ENCODE measurements around the gene NHS. TPM values are rescaled to one million over a fixed set of nuclear protein-coding genes. Genes with fewer than 3 reads are reported as not detected.

Gene NHS
- total RNA-seq, 4 donors from 2014 or later: 0.88 to 9.1 (median 2.5) TPM

GRCh38 chrX:17390419-17390850 is 15.4 kb downstream of the NHS start:
- Histone ChIP-seq H3K27ac (no peak overlapping the region), H3K4me1 (no peaks in the 10 kb centered on the region), H3K4me3 (no peak overlapping the region), H3K27me3 (no peaks in the 10 kb centered on the region), H3K9me3 (no peaks in the 10 kb centered on the region), H3K36me3 (no peaks in the 10 kb centered on the region)
- no peak for TF ChIP-seq CTCF (IDR thresholded peaks at IDR 0.05)
- TF ChIP-seq POLR2A (IDR thresholded peaks at IDR 0.05): no peak
- DNase-seq: no peak

GRCh38 chrX:17395154-17395553 is 20.2 kb downstream of the NHS start:
- no peak for DNase-seq
- Histone ChIP-seq H3K4me3 (no peak overlapping the region), H3K27ac (no peak overlapping the region), H3K36me3 (no peaks in the 10 kb centered on the region), H3K27me3 (no peaks in the 10 kb centered on the region), H3K9me3 (no peaks in the 10 kb centered on the region), H3K4me1 (no peaks in the 10 kb centered on the region)
- TF ChIP-seq POLR2A (IDR thresholded peaks at IDR 0.05): no peak
- no peak for TF ChIP-seq CTCF (IDR thresholded peaks at IDR 0.05)

DNA sequence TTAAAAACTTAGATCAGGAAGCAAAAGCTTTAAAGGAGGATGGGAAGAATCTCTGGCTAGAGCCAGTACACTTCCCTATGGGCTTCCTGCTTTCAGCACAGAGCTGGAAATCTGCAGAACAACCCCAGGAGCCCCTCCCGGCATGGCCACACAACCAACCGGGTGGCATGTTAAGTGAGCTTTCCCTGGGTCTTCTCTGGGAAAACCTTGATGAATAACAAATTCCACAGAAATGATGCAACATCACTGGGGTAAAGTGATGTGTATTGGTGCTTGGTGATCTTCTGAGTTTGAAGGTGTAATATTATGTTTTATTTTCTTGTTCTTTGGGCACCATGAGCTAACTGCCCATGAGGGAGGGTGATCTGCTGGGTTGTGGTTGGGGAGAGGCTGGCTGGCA is 22.1 kb downstream of the NHS start:
- Histone ChIP-seq H3K4me3 (no peak overlapping the region), H3K27me3 (no peaks in the 10 kb centered on the region), H3K9me3 (no peaks in the 10 kb centered on the region), H3K36me3 (no peaks in the 10 kb centered on the region), H3K4me1 (no peaks in the 10 kb centered on the region), H3K27ac (no peak overlapping the region)
- TF ChIP-seq POLR2A (IDR thresholded peaks at IDR 0.05): no peak
- TF ChIP-seq CTCF (IDR thresholded peaks at IDR 0.05): no peak
- no peak for DNase-seq

DNA sequence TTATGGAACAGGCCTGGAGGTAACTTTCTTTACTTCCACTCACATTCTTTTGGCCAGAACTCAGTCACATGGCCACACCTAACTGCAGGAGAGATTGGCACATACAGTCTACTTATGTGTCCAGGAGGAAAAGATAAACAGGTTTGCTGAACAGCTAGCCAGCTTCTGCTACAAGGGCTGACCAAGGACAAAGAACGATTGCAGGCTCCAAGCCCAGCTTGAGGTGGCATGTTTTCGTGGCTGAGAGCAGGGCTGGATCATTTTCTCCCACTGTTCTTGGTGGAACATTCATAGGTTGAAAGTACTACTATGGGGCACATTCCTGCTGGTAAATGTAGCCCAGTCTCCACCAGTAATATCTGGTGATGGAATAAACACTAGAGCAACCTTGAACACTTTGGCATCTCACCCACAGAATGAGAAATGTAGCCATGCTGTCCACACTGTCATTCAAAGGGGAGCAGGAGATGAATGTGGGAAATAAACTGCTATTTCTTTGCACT is 28.2 kb downstream of the NHS start:
- H3K9me3 ChIP-seq: no peaks in the 10 kb centered on the region
- no peaks in the 10 kb centered on the region for H3K4me1 ChIP-seq
- no peak overlapping the region for H3K27ac ChIP-seq
- no peaks in the 10 kb centered on the region for H3K27me3 ChIP-seq
- DNase-seq: no peak
- no peaks in the 10 kb centered on the region for H3K36me3 ChIP-seq
- no peak overlapping the region for H3K4me3 ChIP-seq
- TF ChIP-seq CTCF (IDR thresholded peaks at IDR 0.05) (no peak), POLR2A (IDR thresholded peaks at IDR 0.05) (no peak)

DNA sequence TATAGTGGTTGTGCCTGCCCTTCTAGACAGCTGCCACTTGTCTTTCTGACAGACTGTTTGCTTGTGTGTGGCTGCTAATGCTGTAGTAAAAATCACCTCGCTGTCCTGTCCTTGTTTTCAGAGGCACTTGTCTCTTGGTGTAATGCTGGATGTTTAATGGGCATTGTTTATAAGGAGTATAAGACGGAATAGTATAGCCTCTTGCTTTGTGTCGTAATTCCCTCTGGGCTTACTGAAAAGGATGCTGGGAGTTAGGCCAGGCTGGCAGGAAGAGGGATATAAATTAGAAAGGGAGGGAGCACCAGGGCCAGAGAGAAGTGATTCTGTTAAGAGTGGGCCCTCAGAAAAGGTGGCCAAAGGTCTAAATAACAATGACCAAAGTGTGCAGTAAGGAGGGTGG is 29.0 kb downstream of the NHS start:
- no peak for DNase-seq
- Histone ChIP-seq H3K4me3 (no peak overlapping the region), H3K27me3 (no peaks in the 10 kb centered on the region), H3K4me1 (no peaks in the 10 kb centered on the region), H3K36me3 (no peaks in the 10 kb centered on the region), H3K27ac (no peak overlapping the region), H3K9me3 (no peaks in the 10 kb centered on the region)
- no peak for TF ChIP-seq CTCF (IDR thresholded peaks at IDR 0.05)
- no peak for TF ChIP-seq POLR2A (IDR thresholded peaks at IDR 0.05)
